Measurements from ENCODE around the gene MCTP1. TPM values are rescaled to one million over a fixed set of nuclear protein-coding genes. Genes with fewer than 3 reads are reported as not detected.

The MCTP1 gene
- total RNA-seq, 1 experiment from 2014 or later: 2.5 TPM

GRCh38 chr5:94906750-94907149 is 378.1 kb downstream of the MCTP1 start:
- no peaks in the 10 kb centered on the region for H3K79me2 ChIP-seq (ENCODE audit: insufficient read depth, low read length)
- H2AK5ac ChIP-seq (ENCODE audit: insufficient read length, low read length): no peak overlapping the region
- H3K14ac ChIP-seq (ENCODE audit: insufficient read depth, low read length): no peak overlapping the region
- H3K9ac ChIP-seq (ENCODE audit: extremely low read depth, insufficient read length, low read length): no peak overlapping the region
- H2BK5ac ChIP-seq (ENCODE audit: insufficient read length, low read length): no peak overlapping the region
- H3K36me3 Mint-ChIP-seq (ENCODE audit: insufficient read depth in 1 of 3, low read depth in 3 of 3): no peaks in the 10 kb centered on the region
- no peaks in the 10 kb centered on the region for H3K23me2 ChIP-seq (ENCODE audit: insufficient read length, low read depth, low read length, poor library complexity, severe bottlenecking)
- no peaks in the 10 kb centered on the region for H3K4me1 ChIP-seq (ENCODE audit: insufficient read depth, low read length)
- no peak overlapping the region for H3K27ac Mint-ChIP-seq
- no peak overlapping the region for H3T11ph ChIP-seq (ENCODE audit: low read length)
- no peak overlapping the region for H3K4me2 ChIP-seq (ENCODE audit: insufficient read depth, insufficient read length, low read length)
- H2BK12ac ChIP-seq (ENCODE audit: insufficient read length, low read depth, low read length): no peak overlapping the region
- H4K8ac ChIP-seq (replicated peaks; ENCODE audit: insufficient read length, low read depth, low read length): no peak overlapping the region
- no peak overlapping the region for H3K4ac ChIP-seq (ENCODE audit: low read depth, low read length)
- H3K56ac ChIP-seq (ENCODE audit: insufficient read length, low read depth, low read length): no peak overlapping the region
- H2BK120ac ChIP-seq (ENCODE audit: low read depth, low read length, poor library complexity, severe bottlenecking): no peak overlapping the region
- no peaks in the 10 kb centered on the region for H4K20me1 ChIP-seq (ENCODE audit: control insufficient read depth, insufficient read depth, insufficient read length)
- H3K79me1 ChIP-seq (ENCODE audit: insufficient read depth, low read depth, low read length, poor library complexity, severe bottlenecking): no peaks in the 10 kb centered on the region
- H4K91ac ChIP-seq (ENCODE audit: insufficient read length, low read depth, low read length): no peak overlapping the region
- H3K18ac ChIP-seq (ENCODE audit: insufficient read length, low read depth, low read length): no peak overlapping the region
- no peak overlapping the region for H3K27ac ChIP-seq (ENCODE audit: insufficient read length, low read depth, low read length)
- no peaks in the 10 kb centered on the region for H3K4me1 Mint-ChIP-seq
- H2BK20ac ChIP-seq (ENCODE audit: low read depth, low read length, poor library complexity, severe bottlenecking): no peak overlapping the region
- no peak overlapping the region for H3K23ac ChIP-seq (ENCODE audit: insufficient read length, low read depth, low read length)
- H3K9me3 ChIP-seq (ENCODE audit: control insufficient read depth, low read depth, low read length): no peaks in the 10 kb centered on the region
- H2AFZ ChIP-seq (ENCODE audit: low read length): no peak overlapping the region
- no peak overlapping the region for H4K5ac ChIP-seq (ENCODE audit: insufficient read length, low read depth, low read length)
- H3K9me3 Mint-ChIP-seq: no peaks in the 10 kb centered on the region
- TF ChIP-seq, protein P1, sequence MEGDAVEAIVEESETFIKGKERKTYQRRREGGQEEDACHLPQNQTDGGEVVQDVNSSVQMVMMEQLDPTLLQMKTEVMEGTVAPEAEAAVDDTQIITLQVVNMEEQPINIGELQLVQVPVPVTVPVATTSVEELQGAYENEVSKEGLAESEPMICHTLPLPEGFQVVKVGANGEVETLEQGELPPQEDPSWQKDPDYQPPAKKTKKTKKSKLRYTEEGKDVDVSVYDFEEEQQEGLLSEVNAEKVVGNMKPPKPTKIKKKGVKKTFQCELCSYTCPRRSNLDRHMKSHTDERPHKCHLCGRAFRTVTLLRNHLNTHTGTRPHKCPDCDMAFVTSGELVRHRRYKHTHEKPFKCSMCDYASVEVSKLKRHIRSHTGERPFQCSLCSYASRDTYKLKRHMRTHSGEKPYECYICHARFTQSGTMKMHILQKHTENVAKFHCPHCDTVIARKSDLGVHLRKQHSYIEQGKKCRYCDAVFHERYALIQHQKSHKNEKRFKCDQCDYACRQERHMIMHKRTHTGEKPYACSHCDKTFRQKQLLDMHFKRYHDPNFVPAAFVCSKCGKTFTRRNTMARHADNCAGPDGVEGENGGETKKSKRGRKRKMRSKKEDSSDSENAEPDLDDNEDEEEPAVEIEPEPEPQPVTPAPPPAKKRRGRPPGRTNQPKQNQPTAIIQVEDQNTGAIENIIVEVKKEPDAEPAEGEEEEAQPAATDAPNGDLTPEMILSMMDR (conservative IDR thresholded peaks at IDR 0.05): no peak
- H3K27me3 Mint-ChIP-seq (ENCODE audit: low read depth): no peaks in the 10 kb centered on the region
- DNase-seq: no peak
- H3K4me3 Mint-ChIP-seq: no peak overlapping the region
- no peak overlapping the region for H2BK15ac ChIP-seq (ENCODE audit: low read depth, low read length)
- H3K27me3 ChIP-seq (ENCODE audit: insufficient read depth, low read length): no peaks in the 10 kb centered on the region

Measured in H9 (cell line).